ENCODE data around the gene CREB3L2. TPM values are rescaled to one million over a fixed set of nuclear protein-coding genes. Genes with fewer than 3 reads are reported as not detected.

CREB3L2 gene
- total RNA-seq, 1 donor from 2014 or later: 18.1 TPM

GRCh38 chr7:137948083-137948844 is 53.6 kb downstream of the CREB3L2 start:
- intact Hi-C loops (cut with DNase I): no loop called here
- DNase-seq (no peak), ATAC-seq (ENCODE audit: poor library complexity) (no peak)

- ATAC-seq (ENCODE audit: poor library complexity): no peak
- intact Hi-C loops (cut with DNase I): no loop called here
- no peak for DNase-seq
Measured at GRCh38 chr7:137947046-137947445, 54.8 kb downstream of the CREB3L2 start.

- ATAC-seq (ENCODE audit: poor library complexity) (no peak), DNase-seq (no peak)
- intact Hi-C loops (cut with DNase I): no loop called here
Measured at GRCh38 chr7:137946011-137946410, 55.9 kb downstream of the CREB3L2 start.

GRCh38 chr7:137944168-137944567 is 57.7 kb downstream of the CREB3L2 start:
- ATAC-seq (ENCODE audit: poor library complexity) (no peak), DNase-seq (no peak)
- intact Hi-C loops (cut with DNase I): no loop called here

GRCh38 chr7:137943132-137943551 is 58.7 kb downstream of the CREB3L2 start:
- DNase-seq (peak; percentile 56), ATAC-seq (ENCODE audit: poor library complexity) (peak; percentile 90)
- intact Hi-C loops (cut with DNase I): no loop called here

- no peak for ATAC-seq (ENCODE audit: poor library complexity)
- intact Hi-C loops (cut with DNase I): no loop called here
- DNase-seq: no peak
Measured at GRCh38 chr7:137942484-137943115, 59.3 kb downstream of the CREB3L2 start.

- peak; percentile 18 for ATAC-seq (ENCODE audit: poor library complexity)
- no peak for DNase-seq
- intact Hi-C loops (cut with DNase I): no loop called here
Measured at GRCh38 chr7:137940656-137941518, 61.0 kb downstream of the CREB3L2 start.

DNA sequence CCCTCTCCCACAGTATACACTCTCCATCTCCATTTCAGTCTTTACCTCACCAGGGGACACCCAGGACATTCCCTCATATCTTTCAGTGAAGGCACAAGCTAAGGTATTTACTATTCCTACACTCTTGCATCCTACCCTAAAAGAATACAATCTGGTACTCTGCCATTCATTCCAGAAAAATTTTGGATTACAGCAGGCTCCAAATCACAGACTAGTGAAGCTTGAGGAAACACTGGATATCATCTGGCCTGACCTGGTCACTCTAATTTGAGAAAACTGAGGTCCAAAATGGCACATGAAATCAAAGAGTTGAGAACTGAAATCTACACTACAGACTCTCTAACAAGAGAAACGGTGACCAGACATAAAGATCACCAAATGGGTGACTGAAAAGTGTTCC is 61.7 kb downstream of the CREB3L2 start:
- DNase-seq: no peak
- intact Hi-C loops (cut with DNase I): no loop called here
- ATAC-seq (ENCODE audit: poor library complexity): no peak

- DNase-seq (no peak), ATAC-seq (ENCODE audit: poor library complexity) (no peak)
- intact Hi-C loops (cut with DNase I): no loop called here
Measured at GRCh38 chr7:137937202-137937560, 64.7 kb downstream of the CREB3L2 start.

DNA sequence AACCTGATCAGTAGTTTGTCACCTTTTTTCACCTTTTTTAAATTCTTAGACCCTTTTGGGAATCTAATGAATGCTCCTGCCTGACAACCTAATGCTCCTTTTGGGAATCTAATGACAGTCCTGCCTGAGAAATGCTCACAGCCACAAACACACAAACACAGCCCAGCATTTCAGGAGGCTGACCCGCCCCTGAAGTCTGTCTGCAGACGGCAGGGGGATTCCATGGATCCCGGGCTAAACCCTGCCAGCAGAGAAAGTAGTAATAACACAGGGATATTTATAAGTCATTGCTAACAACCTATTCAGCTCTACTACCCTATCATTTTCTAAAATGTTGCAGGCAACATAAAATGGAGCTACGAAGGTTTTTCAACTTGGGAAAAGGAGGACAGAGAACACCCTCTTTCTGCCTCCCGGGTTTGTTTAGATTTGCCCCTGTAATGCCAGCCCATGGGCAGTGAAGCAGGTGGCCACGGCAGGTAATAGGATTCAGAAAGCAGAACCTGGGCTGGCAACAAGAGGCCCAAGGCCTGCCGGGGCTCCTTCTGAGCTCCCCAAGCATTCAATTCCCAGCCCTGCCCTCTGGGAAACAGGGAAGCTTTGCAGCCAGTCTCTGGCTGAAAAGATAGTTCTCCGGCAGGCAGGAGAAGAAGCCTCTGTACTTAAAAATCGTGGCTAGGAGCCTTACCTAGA is 65.2 kb downstream of the CREB3L2 start:
- DNase-seq (no peak), ATAC-seq (ENCODE audit: poor library complexity) (no peak)
- intact Hi-C loops (cut with DNase I): no loop called here

DNA sequence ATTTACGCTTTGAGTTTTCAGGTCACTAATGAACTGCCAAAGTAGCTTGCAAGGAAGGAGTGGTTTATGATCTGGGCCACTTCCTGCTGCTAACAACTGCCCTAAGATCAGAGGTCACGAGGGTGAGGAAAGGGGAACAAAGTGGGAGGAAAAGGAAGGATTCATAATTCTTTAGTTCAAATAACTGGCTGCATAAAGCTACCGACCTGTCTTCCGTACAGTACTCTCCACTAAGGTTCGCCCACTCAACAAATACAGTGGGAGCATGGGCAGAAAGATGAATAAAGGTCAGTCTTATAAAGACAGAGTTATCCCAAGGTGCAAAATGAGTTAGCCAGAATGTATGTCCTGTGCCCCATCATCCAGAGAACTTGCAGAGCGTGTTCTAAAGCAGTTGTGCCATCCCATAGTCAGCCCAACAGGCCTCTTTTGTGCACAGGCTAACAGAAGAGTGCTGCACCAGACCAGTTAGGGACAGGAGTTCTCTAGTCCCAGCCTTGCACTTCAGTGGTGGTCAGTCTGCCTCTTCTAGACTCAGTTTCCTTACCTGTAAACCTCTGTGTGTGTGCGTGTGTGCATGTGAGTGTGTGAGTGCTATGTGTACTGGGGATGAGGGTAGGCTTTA is 65.9 kb downstream of the CREB3L2 start:
- ATAC-seq (ENCODE audit: poor library complexity) (peak; percentile 40), DNase-seq (no peak)
- intact Hi-C loops (cut with DNase I): no loop called here

DNA sequence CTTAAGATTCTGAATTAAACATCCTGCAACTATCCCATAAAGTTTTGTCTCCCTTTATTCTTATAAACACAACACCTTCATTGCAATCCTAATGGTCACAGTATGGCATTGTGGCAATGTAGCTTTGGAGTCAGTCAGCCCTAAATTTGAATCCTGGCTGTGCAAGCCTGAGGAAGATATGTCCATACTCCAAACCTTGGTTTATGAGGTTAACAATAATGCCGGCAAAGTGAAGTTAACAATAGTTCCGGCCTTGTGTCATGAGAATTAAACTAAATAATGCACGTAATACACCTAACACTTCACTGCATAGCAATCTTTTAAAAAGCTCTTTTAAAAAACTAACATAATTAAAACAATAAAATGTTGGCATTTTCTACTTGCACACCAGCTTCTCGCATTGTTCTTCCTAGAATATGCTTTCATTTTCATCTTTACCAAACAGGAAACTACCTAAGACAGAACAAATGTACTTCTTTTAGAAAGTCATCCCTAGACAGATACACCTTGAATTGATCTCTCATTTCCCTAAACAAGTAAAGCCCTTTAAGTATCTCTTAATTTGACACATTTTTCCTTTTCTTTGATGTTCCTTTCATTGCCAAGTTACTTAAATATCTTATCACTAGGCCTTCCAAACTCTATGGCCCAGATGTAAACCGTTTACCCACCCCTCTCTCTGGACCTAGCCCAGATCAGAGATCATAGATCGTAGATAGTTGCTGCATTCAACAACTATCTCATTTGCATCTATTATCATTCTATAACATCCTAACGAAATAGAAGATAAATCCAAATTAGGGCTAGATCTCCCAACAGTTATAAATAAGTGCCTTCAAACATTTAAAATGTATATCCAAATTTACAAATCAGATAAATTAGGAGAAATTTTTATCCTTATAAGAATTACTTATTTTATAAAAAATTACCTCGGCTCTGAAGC is 66.7 kb downstream of the CREB3L2 start:
- no peak for ATAC-seq (ENCODE audit: poor library complexity)
- intact Hi-C loops (cut with DNase I): no loop called here

GRCh38 chr7:137934176-137934826 is 67.6 kb downstream of the CREB3L2 start:
- DNase-seq (no peak), ATAC-seq (ENCODE audit: poor library complexity) (no peak)
- intact Hi-C loops (cut with DNase I): no loop called here

More for the DNA sequence above, 66.7 kb downstream of the CREB3L2 start:
- no peak for DNase-seq

DNA sequence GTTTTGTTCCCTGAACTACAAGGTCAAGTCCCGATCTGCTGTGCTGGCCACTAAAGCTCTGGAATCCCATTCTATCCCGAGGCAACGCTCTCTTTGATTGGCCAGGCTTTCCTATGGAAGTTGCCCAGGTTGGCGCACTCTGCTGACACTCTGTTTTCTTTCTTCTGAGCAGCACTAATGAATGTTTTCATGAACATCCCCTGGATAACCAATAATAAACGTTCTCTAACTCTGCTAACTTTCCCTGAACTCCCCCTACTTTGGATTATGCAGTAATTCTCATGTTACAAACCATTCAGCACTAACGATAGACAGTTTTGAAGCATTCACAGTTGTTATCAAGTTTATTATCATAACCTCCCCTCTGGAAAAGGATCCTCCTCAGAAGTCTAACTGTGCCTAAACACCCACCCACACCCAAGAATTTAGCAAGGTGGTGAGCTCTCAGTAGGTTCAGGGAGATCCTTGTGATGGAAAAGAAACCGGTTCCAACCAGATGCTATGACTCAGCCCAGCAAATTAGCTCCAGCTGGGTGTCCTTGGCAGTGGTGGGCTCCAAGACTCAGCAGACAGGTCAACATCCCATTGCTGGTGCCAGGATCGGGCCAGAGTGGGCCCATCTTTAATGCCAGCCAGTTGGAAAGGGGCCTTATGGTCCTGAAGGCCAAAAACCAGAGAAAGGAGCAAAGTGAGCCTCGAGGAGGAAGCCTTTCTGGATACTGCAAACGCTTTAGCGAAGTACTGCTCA is 68.4 kb downstream of the CREB3L2 start:
- intact Hi-C loops (cut with DNase I): no loop called here
- ATAC-seq (ENCODE audit: poor library complexity): peak; percentile 60
- DNase-seq: peak; percentile 55

DNA sequence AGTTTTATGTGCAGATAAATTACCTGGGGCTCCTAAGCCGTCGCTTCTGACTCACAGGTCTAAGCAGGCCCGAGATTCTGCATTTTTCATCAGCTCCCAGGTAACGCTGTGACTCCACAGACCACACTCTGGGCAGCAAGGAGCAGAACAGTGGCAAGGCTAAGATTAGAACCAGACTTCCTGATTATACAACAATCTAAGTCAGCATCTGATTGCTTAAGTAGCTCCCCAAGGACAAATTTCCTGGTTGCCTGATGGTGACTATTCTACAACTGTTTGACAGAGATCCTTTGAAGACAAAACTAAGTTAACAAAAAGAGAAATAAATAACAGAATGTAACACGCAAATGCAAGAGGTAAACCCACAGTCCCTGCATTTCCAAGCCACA is 69.0 kb downstream of the CREB3L2 start:
- ATAC-seq (ENCODE audit: poor library complexity) (peak; percentile 65), DNase-seq (no peak)
- intact Hi-C loops (cut with DNase I): no loop called here

GRCh38 chr7:137931823-137932222 is 70.1 kb downstream of the CREB3L2 start:
- no peak for ATAC-seq (ENCODE audit: poor library complexity)

More at GRCh38 chr7:137931823-137932222, 70.1 kb downstream of the CREB3L2 start:
- no peak for DNase-seq
- intact Hi-C loops (cut with DNase I): no loop called here
